Thyroid gland (tissue), 4 donors: Measurements from ENCODE around the gene LRP8.

Source experiments
- CTCF ChIP-seq, 6 experiments: fragments of 200-600 bp in 3 of 6; fragments of 450-650 bp in 3 of 6; sonication (generic) in 3 of 6; IDR thresholded peaks; one replicate each; pipeline ENCODE4 v1.5.1; 2016 to 2019; ENCODE audit warnings: antibody characterized with exemption in 6 of 6, mild to moderate bottlenecking in 2 of 6, inconsistent platforms in 1 of 6, moderate library complexity in 1 of 6
- POLR2A ChIP-seq, 2 donors: fragments of 450-650 bp; IDR thresholded peaks; one replicate each; pipeline ENCODE4 v1.6.1; 2017; ENCODE audit warnings: antibody characterized with exemption in 2 of 2, mild to moderate bottlenecking in 2 of 2, moderate library complexity in 1 of 2

DNA sequence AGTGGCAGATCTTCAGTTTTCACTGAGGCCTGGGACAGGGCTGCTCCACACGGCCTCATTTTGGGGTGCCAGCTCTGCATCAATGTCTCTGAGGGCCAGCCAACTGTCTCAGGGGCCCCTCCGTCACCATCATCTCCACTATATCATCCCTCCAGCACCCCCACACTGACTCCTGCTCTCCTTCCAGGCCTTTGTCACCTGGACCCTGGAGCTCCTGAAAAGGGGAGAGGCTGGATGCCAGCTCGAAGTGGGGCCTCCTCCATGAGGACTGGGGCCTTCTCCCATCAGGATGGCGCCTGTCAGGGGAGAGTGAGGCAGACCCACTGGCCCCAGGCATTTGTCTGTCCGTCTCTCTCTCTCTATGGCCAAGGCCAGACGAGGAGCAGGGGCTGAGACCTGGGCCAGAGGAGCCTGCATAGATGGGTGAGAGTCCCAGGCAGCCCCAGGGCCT lies 44.7 kb upstream of the LRP8 start:
- TF ChIP-seq CTCF (IDR thresholded peaks at IDR 0.05), result no peak
- TF ChIP-seq POLR2A (IDR thresholded peaks at IDR 0.05), result no peak
